ENCODE results near the gene VPS36.
"Not testable (repeated sequence)": the region's sequence is repeated elsewhere in the genome, so short reads cannot be mapped to it uniquely, and the experiment has no call there.

The VPS36 gene

DNA sequence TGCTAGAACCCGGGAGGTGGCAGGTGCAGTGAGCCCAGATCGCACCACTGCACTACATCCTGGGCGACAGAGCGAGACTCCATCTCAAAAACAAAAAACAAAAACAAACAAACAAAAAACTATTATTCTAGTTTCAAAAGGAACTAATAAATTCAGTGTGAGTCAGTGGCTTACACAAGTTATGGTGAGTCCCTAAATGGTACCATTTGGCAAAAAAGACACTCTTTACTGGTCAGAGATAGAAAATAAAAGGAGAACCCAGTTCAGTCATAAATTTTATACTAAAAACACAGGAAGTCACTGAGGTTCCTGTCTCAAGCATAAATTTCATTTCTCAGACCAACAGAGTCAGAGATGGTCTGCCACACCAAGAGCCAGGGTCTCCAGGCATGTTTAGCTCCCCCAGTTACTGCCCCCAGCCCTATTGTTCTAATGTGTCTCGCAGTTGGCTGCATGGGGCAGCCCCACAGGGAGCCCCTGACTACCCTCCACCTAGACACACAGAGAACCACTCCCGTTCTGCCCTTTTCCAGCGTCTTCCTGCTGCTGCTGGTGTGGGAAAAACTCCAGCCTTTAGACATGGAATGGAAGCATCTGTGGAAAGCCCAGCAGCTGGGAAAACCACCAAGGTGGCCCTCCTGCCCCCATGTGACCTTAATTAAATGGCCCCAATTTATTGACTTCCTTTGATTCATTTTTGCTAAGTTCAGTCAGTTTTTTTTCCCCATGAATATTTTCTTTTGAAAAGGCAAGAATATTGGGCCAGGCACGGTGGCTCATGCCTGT, 56.7 kb downstream of the VPS36 start:
- Histone ChIP-seq H3K9me3 (ENCODE audit: low read length) (no peaks in the 10 kb centered on the region), H3K27me3 (ENCODE audit: insufficient read depth, low read length) (no peaks in the 10 kb centered on the region), H3K4me1 (ENCODE audit: insufficient read depth, low read length) (no peaks in the 10 kb centered on the region), H2AFZ (ENCODE audit: low read depth, low read length) (no peak overlapping the region), H3K36me3 (ENCODE audit: insufficient read depth, low read length) (no peaks in the 10 kb centered on the region), H3K4me3 (ENCODE audit: low read length) (no peak overlapping the region)

DNA sequence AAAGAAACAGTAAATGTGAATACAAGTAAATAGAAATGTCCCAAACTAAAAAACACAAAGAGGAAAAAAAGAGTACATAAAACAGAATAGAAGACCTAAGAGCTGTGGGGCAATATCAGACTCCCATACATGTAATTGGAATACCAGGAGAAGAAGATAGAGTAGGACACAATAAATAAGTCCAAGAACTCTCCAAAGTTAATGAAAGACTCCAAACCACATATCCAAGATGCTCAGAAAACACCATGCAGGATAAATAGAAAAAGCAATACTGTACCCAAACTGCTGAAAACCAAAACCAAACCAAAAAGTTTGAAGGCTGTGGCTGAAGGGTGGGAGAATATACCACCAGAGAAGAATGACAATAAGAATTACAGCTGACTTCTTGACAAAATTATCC, 62.7 kb downstream of the VPS36 start:
- Histone ChIP-seq H2AFZ (ENCODE audit: low read depth, low read length) (no peak overlapping the region), H3K27me3 (ENCODE audit: insufficient read depth, low read length) (no peaks in the 10 kb centered on the region), H3K4me3 (ENCODE audit: low read length) (no peak overlapping the region), H3K36me3 (ENCODE audit: insufficient read depth, low read length) (no peaks in the 10 kb centered on the region), H3K4me1 (ENCODE audit: insufficient read depth, low read length) (no peaks in the 10 kb centered on the region), H3K9me3 (ENCODE audit: low read length) (no peaks in the 10 kb centered on the region)

DNA sequence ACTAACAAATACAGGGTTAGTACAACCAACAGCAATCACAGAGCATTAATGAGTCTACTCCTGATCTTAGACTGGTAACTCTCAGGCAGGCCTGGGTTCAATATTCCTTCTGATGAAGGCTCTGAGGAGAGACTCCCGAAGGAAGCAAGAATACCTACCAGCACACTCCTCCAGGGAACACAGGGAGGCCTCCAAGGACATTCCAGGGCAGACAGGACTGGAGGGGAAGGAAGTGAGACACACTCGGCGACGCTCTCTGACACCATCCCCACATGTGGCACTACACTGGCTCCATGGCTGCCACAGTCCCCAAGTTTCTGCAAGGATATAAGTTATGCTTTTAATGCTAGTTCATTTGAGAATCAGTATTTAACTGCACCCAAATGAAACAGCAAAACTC, 64.6 kb downstream of the VPS36 start:
- H3K9me3 ChIP-seq (ENCODE audit: low read length), result no peaks in the 10 kb centered on the region
- no peaks in the 10 kb centered on the region for H3K4me1 ChIP-seq (ENCODE audit: insufficient read depth, low read length)
- H3K4me3 ChIP-seq (ENCODE audit: low read length), result no peak overlapping the region
- H3K36me3 ChIP-seq (ENCODE audit: insufficient read depth, low read length), result no peaks in the 10 kb centered on the region
- no peaks in the 10 kb centered on the region for H3K27me3 ChIP-seq (ENCODE audit: insufficient read depth, low read length)
- no peak overlapping the region for H2AFZ ChIP-seq (ENCODE audit: low read depth, low read length)

DNA sequence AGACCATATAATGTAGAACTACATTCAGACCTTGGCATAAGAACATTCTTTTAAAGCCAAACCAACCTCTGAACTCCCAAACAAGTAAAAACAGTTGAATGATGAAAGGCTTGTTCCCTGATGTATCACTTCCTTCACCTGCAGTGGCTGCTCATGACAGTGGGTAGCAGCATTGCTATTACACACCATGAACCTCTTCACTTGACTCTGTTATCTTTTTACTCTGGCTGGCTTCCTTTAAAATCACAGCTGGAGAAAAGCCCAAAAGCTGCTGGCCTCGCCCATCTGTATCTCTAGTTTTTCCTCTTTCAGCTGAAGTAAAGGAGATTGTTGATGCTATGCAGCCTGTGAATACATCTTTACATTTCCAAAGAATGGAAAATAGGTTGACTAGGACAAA, 67.1 kb downstream of the VPS36 start:
- no peak overlapping the region for H3K4me3 ChIP-seq (ENCODE audit: low read length)
- H3K36me3 ChIP-seq (ENCODE audit: insufficient read depth, low read length), result no peaks in the 10 kb centered on the region
- no peaks in the 10 kb centered on the region for H3K9me3 ChIP-seq (ENCODE audit: low read length)
- H2AFZ ChIP-seq (ENCODE audit: low read depth, low read length), result no peak overlapping the region
- H3K27me3 ChIP-seq (ENCODE audit: insufficient read depth, low read length), result no peaks in the 10 kb centered on the region
- no peaks in the 10 kb centered on the region for H3K4me1 ChIP-seq (ENCODE audit: insufficient read depth, low read length)

DNA sequence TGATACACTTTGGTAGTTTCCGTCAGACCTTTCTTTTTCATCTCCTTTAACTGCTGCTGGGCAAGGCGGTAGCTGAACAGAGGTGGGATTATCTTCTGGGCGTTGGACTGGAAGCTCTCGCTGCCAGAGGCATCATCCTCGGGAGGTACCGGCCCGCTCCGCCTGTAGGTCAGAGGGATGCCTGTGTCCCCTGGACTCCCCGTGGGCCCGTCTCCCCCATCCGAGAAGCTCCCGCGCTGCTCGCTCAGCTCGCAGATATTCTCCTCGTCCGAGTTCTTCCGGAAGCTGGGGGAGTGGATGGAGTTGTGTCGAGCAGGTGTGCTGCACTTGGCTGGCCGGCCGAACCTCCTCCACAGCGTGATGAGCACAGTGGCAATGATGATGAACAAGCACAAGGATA, 72.1 kb downstream of the VPS36 start:
- Histone ChIP-seq H2AFZ (ENCODE audit: low read depth, low read length) (no peak overlapping the region), H3K4me1 (ENCODE audit: insufficient read depth, low read length) (no peaks in the 10 kb centered on the region), H3K4me3 (ENCODE audit: low read length) (no peak overlapping the region), H3K9me3 (ENCODE audit: low read length) (no peaks in the 10 kb centered on the region), H3K27me3 (ENCODE audit: insufficient read depth, low read length) (no peaks in the 10 kb centered on the region), H3K36me3 (ENCODE audit: insufficient read depth, low read length) (no peaks in the 10 kb centered on the region)

DNA sequence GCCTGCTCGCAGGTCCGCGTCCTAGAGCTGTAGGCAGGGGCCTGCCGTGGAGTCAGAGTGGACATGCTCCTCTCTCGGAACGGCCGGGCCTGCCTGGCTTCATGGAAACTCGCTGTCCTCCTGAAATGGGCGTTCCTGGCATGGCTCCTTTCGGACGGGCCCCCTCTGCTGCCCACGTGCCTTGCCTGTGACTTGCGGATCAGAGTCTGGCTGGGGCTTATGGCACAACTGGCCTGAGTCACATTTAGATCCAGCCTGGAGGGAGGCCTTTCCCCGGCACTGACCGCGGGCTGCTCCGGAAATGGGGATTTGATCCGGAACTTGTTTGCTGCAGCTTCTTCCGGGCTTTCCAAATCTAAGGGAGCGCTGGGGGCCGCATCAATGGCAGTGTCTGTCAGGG, 72.5 kb downstream of the VPS36 start:
- H3K4me3 ChIP-seq (ENCODE audit: low read length), result no peak overlapping the region
- no peak overlapping the region for H2AFZ ChIP-seq (ENCODE audit: low read depth, low read length)
- no peaks in the 10 kb centered on the region for H3K36me3 ChIP-seq (ENCODE audit: insufficient read depth, low read length)
- H3K27me3 ChIP-seq (ENCODE audit: insufficient read depth, low read length), result no peaks in the 10 kb centered on the region
- H3K4me1 ChIP-seq (ENCODE audit: insufficient read depth, low read length), result no peaks in the 10 kb centered on the region
- H3K9me3 ChIP-seq (ENCODE audit: low read length), result no peaks in the 10 kb centered on the region

DNA sequence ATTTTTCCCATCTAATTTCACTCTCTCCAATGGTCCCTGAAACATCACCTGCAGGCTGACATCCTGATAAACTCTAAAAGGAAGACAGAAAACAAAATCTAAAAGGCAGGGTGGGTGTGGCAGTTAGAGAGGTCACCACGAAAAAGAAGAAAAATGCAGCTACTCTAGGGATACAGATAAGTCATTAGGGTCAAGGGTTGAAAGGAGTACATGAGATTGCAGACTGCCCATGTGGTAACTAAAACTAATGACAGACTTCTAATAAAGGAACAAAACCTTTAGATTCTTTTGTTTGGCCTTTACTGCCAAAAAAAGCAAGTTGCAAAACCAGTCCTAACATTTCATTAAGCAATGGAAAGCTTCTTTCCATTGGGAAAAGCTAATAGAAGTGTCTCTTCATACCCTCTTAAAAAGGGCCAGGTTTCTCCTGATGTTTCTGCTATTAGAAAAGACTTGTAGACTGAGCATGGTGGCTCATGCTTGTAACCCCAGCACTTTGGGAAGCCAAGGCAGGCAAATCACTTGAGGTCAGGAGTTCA, 75.5 kb downstream of the VPS36 start:
- H3K36me3 ChIP-seq (ENCODE audit: insufficient read depth, low read length), result no peaks in the 10 kb centered on the region
- no peaks in the 10 kb centered on the region for H3K27me3 ChIP-seq (ENCODE audit: insufficient read depth, low read length)
- peaks cover 7% of the 10 kb centered on the region for H3K4me1 ChIP-seq (ENCODE audit: insufficient read depth, low read length)
- H3K4me3 ChIP-seq (ENCODE audit: low read length), result no peak overlapping the region
- H2AFZ ChIP-seq (ENCODE audit: low read depth, low read length), result no peak overlapping the region
- no peaks in the 10 kb centered on the region for H3K9me3 ChIP-seq (ENCODE audit: low read length)

DNA sequence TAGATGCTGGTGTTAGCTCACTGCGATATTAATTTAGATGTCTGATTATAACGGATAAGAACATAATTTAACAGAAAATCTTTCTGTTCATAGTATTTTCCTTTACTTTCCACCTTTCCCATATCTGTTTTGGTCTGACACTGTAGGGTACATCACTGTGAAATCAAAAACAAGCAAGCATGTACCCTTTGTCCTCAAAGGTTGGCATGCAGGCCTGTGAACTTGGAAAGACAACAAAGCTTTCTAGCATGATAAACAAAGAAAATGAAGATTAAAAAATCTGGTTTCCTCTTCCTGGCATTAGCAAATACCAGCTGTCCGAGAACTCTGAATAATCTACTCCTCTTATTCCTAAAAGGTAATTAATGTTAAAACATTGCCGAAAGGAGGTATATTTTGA, 76.0 kb downstream of the VPS36 start:
- no peaks in the 10 kb centered on the region for H3K36me3 ChIP-seq (ENCODE audit: insufficient read depth, low read length)
- no peak overlapping the region for H2AFZ ChIP-seq (ENCODE audit: low read depth, low read length)
- H3K27me3 ChIP-seq (ENCODE audit: insufficient read depth, low read length), result no peaks in the 10 kb centered on the region
- peaks cover 7% of the 10 kb centered on the region for H3K4me1 ChIP-seq (ENCODE audit: insufficient read depth, low read length)
- H3K9me3 ChIP-seq (ENCODE audit: low read length), result no peaks in the 10 kb centered on the region
- no peak overlapping the region for H3K4me3 ChIP-seq (ENCODE audit: low read length)

DNA sequence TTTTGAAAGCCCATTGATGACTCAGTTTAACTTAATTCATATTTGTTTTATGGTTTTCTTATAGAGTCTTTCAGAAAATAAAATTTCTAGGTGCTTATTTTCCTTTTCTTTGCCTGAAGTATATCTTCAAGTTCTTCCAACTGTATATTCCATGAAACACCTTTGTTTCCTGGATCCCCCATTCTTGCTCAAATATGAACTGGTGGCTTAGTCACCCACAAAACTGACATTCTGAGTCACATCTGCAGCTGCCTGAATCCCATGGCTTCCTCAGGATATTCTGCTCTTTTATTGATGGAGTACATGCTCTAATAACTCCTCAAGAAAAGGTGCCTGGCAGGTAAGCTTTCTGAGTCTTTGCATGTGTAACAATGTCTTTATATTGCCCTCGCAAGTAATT, 77.2 kb downstream of the VPS36 start:
- not testable (repeated sequence) for H3K36me3 ChIP-seq (ENCODE audit: insufficient read depth, low read length); H3K4me3 ChIP-seq (ENCODE audit: low read length); H3K9me3 ChIP-seq (ENCODE audit: low read length); H3K27me3 ChIP-seq (ENCODE audit: insufficient read depth, low read length); H3K4me1 ChIP-seq (ENCODE audit: insufficient read depth, low read length); H2AFZ ChIP-seq (ENCODE audit: low read depth, low read length)

DNA sequence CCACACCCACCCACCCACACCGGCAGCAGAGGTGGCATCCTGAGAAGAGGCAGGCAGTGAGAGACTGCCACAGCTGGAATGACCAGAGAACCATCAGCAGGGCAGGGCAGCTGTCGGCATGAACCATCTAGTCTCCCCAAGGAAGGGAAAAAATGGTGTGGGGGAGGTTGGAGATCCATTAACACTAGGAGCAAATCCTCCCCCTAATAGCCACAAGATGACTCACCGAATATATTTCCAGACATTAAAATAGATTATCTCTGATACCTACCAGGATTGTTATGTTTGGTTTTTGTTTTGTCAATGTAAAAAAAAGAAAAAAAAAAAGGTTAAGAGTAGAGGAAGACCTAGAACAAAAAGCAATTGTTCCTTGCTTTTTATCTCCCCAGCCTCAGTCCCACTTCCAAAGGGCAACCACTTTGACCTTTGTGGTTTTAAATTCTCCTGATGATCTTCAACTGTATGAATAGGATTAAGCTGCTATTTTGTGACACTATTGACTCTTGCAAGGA, 78.6 kb downstream of the VPS36 start:
- H3K9me3 ChIP-seq (ENCODE audit: low read length), result no peaks in the 10 kb centered on the region
- H3K27me3 ChIP-seq (ENCODE audit: insufficient read depth, low read length), result no peaks in the 10 kb centered on the region
- no peak overlapping the region for H3K4me3 ChIP-seq (ENCODE audit: low read length)
- H3K4me1 ChIP-seq (ENCODE audit: insufficient read depth, low read length), result peaks cover 7% of the 10 kb centered on the region
- no peak overlapping the region for H2AFZ ChIP-seq (ENCODE audit: low read depth, low read length)
- H3K36me3 ChIP-seq (ENCODE audit: insufficient read depth, low read length), result no peaks in the 10 kb centered on the region

DNA sequence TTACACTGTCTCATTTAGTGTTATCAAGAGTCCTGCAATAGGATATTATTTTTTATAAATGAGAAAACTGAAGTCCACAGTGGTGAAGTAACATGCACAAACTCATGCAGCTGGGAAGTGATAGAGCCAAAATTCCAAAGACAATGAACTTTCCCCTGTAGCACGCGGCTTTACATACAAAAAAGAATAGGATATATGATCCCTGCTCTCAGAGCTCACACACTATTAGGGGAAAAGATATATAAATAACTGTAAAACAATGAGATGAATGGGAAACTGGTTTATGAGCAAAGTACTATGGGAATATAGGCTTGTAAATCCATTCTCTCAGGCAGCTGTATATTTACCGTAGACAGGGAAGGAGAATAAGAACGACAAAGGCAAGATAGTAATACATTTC, 84.1 kb downstream of the VPS36 start:
- no peaks in the 10 kb centered on the region for H3K27me3 ChIP-seq (ENCODE audit: insufficient read depth, low read length)
- no peak overlapping the region for H2AFZ ChIP-seq (ENCODE audit: low read depth, low read length)
- H3K4me1 ChIP-seq (ENCODE audit: insufficient read depth, low read length), result peaks cover 2% of the 10 kb centered on the region
- no peaks in the 10 kb centered on the region for H3K36me3 ChIP-seq (ENCODE audit: insufficient read depth, low read length)
- H3K9me3 ChIP-seq (ENCODE audit: low read length), result no peaks in the 10 kb centered on the region
- H3K4me3 ChIP-seq (ENCODE audit: low read length), result no peak overlapping the region
